Right kidney (tissue), 1 donor: Measurements from ENCODE around the gene SLC35F6.

Experiments
- DNase-seq: peaks from one replicate; pipeline ENCODE4 v3.0.0-alpha.2; 2016

Gene SLC35F6

GRCh38 chr2:26818972-26819371 is 54.9 kb downstream of the SLC35F6 start:
- DNase-seq, result no peak

DNA sequence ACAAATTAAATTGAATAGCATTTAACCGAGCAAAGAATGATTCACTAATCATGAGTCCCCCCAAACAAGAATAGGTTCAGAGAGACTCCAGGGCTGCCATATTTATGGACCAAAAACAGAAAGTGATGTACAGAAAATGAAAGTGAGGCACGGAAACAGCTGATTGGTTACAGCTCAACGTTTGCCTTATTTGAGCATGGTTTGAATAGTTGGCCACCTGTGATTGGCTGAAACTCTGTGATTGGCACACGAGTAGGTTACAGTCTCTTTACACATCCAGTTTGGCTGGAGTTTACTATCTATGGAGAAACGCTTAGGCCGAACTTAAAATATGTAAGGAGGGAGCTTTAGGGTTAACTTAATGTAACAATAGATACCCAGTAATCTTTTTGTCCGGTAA is 56.8 kb downstream of the SLC35F6 start:
- DNase-seq, result no peak

DNA sequence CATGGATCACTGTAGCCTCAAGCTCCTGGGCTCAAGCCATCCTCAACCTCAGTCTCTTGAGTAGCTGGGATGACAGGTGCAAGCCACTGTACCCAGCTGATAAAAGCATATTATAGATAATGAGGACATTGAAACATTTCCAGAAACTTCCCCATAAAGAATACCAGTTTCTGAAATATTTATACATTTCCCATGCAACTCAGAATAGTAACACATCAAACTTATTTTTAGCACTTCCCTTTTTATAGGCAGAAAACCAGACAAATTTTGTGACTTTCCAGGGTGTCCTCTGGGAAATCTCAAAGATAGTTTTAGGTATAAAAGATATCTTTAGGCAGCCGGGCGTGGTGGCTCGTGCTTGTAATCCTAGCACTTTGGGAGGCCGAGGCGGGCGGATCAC is 58.8 kb downstream of the SLC35F6 start:
- DNase-seq, result no peak
